HCT116 (cell line): ENCODE data around the gene PSAP. TPM values are rescaled to one million over a fixed set of nuclear protein-coding genes. Genes with fewer than 3 reads are reported as not detected.

ENCODE experiments used
- ATAC-seq: fragments of 200-7000 bp; cut with Tn5 transposase; 2 replicates; pipeline ENCODE4 v1.9.1; 2020; ENCODE audit warnings: mild to moderate bottlenecking, moderate library complexity
- BruUV-seq: library from RNA; stranded (reverse); fragments of 400-500 nt; replicated peaks from 2 replicates; lab custom pipeline; 2021; lab: Mats Ljungman, UMichigan
- CTCF ChIA-PET: fragments of 300-600 bp; sonication (Branson Sonifier 250); formaldehyde crosslinking; loops from one replicate; lab custom pipeline; 2021; ENCODE audit warnings: antibody characterized with exemption; lab: Charles Lee
- POLR2A ChIA-PET: fragments of 300-600, 350-600 bp; sonication (Branson Sonifier 250); formaldehyde crosslinking; loops from one replicate; lab custom pipeline; 2021; ENCODE audit warnings: antibody characterized with exemption; lab: Charles Lee
- RAD21 ChIA-PET, 2 experiments: fragments of 300-600 bp; sonication (Branson Sonifier 250); formaldehyde crosslinking; loops; one replicate each; lab custom pipeline; 2023; ENCODE audit warnings: low total read pairs in 2 of 2; ENCODE audit not compliant: uncharacterized antibody in 2 of 2, unreplicated experiment in 2 of 2, low non-redundant PET in 1 of 2; lab: Charles Lee
- DNase-seq: peaks from one replicate; pipeline ENCODE4 v3.0.0-alpha.2; 2010; ENCODE audit warnings: low read depth, low spot score
- H2AFZ ChIP-seq: fragments of 200-600 bp; shearing (Covaris generic), sonication (generic); 2 replicates; pipeline ENCODE4 v1.6.1; 2017; ENCODE audit warnings: low read depth, mixed run types, mixed read lengths, antibody characterized with exemption, low read length; ENCODE audit not compliant: poor library complexity, severe bottlenecking
- H3K27ac ChIP-seq: 2 replicates; pipeline ENCODE4 v1.5.1; 2012; ENCODE audit warnings: low read depth, low read length
- H3K27me3 ChIP-seq: fragments of 200-600 bp; sonication (generic); 2 replicates; pipeline ENCODE4 v1.6.1; 2016; ENCODE audit warnings: mixed run types, low read length, mixed read lengths; ENCODE audit not compliant: insufficient read depth
- H3K36me3 ChIP-seq, 2 experiments: fragments of 200-500 bp in 1 of 2; fragments of 200-600 bp in 1 of 2; sonication (Bioruptor generic) in 1 of 2; sonication (generic) in 1 of 2; 2 replicates each; pipeline versions ENCODE4 v1.5.1 to v1.6.1; 2014 to 2016; ENCODE audit warnings: low read length in 2 of 2, inconsistent platforms in 1 of 2, mixed read lengths in 1 of 2, mixed run types in 1 of 2; ENCODE audit not compliant: insufficient read depth in 2 of 2, control insufficient read depth in 1 of 2
- H3K4me1 ChIP-seq, 2 experiments: fragments of 200-600 bp in 1 of 2; sonication (generic) in 1 of 2; 2 replicates each; pipeline versions ENCODE4 v1.5.1 to v1.6.1; 2012 to 2017; ENCODE audit warnings: low read length in 2 of 2, inconsistent platforms in 1 of 2, mild to moderate bottlenecking in 1 of 2, mixed read lengths in 1 of 2, mixed run types in 1 of 2, moderate library complexity in 1 of 2; ENCODE audit not compliant: insufficient read depth in 2 of 2, control insufficient read depth in 1 of 2
- H3K4me2 ChIP-seq: fragments of 200-600 bp; sonication (generic); 2 replicates; pipeline ENCODE4 v1.6.1; 2017; ENCODE audit warnings: mixed run types, low read length, mixed read lengths
- H3K4me3 ChIP-seq, 2 experiments: fragments of 200-600 bp in 1 of 2; sonication (generic) in 1 of 2; replicated peaks in 1 of 2; 2 replicates each; pipeline ENCODE4 v1.5.1; 2011 to 2016; ENCODE audit warnings: low read length in 2 of 2, control low read depth in 1 of 2, low read depth in 1 of 2, mild to moderate bottlenecking in 1 of 2, mixed read lengths in 1 of 2, mixed run types in 1 of 2
- H3K79me2 ChIP-seq: fragments of 200-600 bp; sonication (generic); 2 replicates; pipeline ENCODE4 v1.6.1; 2017; ENCODE audit warnings: mild to moderate bottlenecking, mixed run types, low read length, moderate library complexity, mixed read lengths; ENCODE audit not compliant: insufficient read depth
- H3K9ac ChIP-seq: fragments of 200-600 bp; sonication (generic); 2 replicates; pipeline ENCODE4 v1.6.1; 2016; ENCODE audit warnings: low read length, mixed read lengths
- H3K9me2 ChIP-seq: fragments of 200-600 bp; sonication (generic), shearing (Covaris generic); 2 replicates; pipeline ENCODE4 v1.6.1; 2017; ENCODE audit warnings: mixed run types, mild to moderate bottlenecking, moderate library complexity; ENCODE audit not compliant: insufficient read depth
- H3K9me3 ChIP-seq, 2 experiments: fragments of 200-500 bp in 1 of 2; fragments of 200-600 bp in 1 of 2; sonication (Bioruptor generic) in 1 of 2; sonication (generic) in 1 of 2; 2 replicates each; pipeline ENCODE4 v1.6.1; 2014 to 2017; ENCODE audit warnings: low read length in 2 of 2, mixed read lengths in 2 of 2, inconsistent platforms in 1 of 2, low read depth in 1 of 2, mild to moderate bottlenecking in 1 of 2, mixed run types in 1 of 2, moderate library complexity in 1 of 2; ENCODE audit not compliant: control insufficient read depth in 1 of 2, insufficient read depth in 1 of 2
- H4K20me1 ChIP-seq: fragments of 200-600 bp; sonication (generic), shearing (Covaris generic); 2 replicates; pipeline ENCODE4 v1.6.1; 2017; ENCODE audit warnings: mixed run types, mild to moderate bottlenecking, moderate library complexity; ENCODE audit not compliant: insufficient read depth
- CBX3 ChIP-seq: IDR thresholded peaks from 2 replicates; pipeline ENCODE4 v1.6.1; 2012; ENCODE audit warnings: low read depth
- CEBPB ChIP-seq: IDR thresholded peaks from 2 replicates; pipeline ENCODE4 v1.6.1; 2012; ENCODE audit warnings: low read depth
- EZH2phosphoT487 ChIP-seq: fragments of 200-600 bp; IDR thresholded peaks from 2 replicates; pipeline ENCODE4 v1.6.1; 2018; ENCODE audit warnings: antibody characterized with exemption, borderline replicate concordance
- RAD21 ChIP-seq: IDR thresholded peaks from 2 replicates; pipeline ENCODE4 v1.6.1; 2012; ENCODE audit warnings: low read depth, mild to moderate bottlenecking
- SP1 ChIP-seq: IDR thresholded peaks from 2 replicates; pipeline ENCODE4 v1.6.1; 2012; ENCODE audit warnings: low read depth
- intact Hi-C: fragments of 100-400 bp; cut with micrococcal nuclease; formaldehyde crosslinking; loops from 2 replicates; pipeline ENCODE4 v1.10.0; 2022
- total RNA-seq: library from RNA; stranded (reverse); gene quantifications from one replicate; pipeline ENCODE4 v1.2.1, GENCODE V29; 2021; ENCODE audit not compliant: unreplicated experiment
- TF ChIP-seq, protein P1 (sequence below): IDR thresholded peaks from 2 replicates; pipeline ENCODE4 v1.6.1; 2012
- TF ChIP-seq, protein P2 (sequence below), 3 experiments: fragments of 200-600 bp in 1 of 3; sonication (generic) in 1 of 3; IDR thresholded peaks in 2 of 3; conservative IDR thresholded peaks in 1 of 3; 2 replicates each; pipeline ENCODE4 v1.5.1; 2012 to 2017; ENCODE audit warnings: low read depth in 2 of 3, low read length in 2 of 3, antibody characterized with exemption in 1 of 3, borderline replicate concordance in 1 of 3, control low read depth in 1 of 3, mild to moderate bottlenecking in 1 of 3, mixed read lengths in 1 of 3, mixed run types in 1 of 3, moderate library complexity in 1 of 3; ENCODE audit not compliant: insufficient read depth in 1 of 3

Gene PSAP
- total RNA-seq, 1 experiment from 2014 or later: 444 TPM

DNA sequence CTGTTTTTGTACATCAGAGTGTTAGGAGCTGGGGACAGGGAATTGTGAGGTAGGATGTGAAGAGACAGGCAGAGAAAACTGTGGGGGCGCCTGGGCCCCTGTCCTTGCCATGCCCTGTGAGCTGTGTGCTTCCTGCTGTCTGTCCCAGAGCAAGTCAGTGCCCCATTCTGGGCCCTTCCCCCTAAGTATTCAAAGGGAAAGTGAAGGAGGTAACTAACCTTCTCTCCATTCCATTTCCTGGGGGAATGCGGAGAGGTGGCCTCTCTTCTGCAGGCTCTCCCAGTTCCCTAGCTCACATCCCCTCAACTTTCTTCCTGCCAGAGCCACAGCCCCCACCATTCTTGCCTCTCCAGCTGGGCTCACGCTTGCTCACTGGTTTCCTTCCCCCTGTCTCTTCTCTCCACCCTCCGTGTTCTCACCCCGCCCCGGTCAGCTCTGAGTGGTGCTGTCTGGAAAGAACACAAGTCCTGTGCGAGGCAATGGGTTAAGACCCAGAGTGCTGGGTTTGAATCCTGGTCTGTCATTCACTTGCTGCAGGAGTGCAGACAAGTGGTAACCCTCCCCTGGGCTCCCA is 68.0 kb downstream of the PSAP start:
- DNase-seq (no peak), ATAC-seq (no peak)
- CTCF ChIA-PET: no interaction called here
- no peaks in the 10 kb centered on the region for H3K4me1 ChIP-seq
- H3K9me2 ChIP-seq: no peaks in the 10 kb centered on the region
- H4K20me1 ChIP-seq: no peaks in the 10 kb centered on the region
- POLR2A ChIA-PET: no interaction called here
- no peak overlapping the region for H3K9ac ChIP-seq
- TF ChIP-seq, protein P1, sequence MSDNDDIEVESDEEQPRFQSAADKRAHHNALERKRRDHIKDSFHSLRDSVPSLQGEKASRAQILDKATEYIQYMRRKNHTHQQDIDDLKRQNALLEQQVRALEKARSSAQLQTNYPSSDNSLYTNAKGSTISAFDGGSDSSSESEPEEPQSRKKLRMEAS: no peak
- TF ChIP-seq EZH2phosphoT487: no peak
- no peak for TF ChIP-seq RAD21
- TF ChIP-seq CEBPB: no peak
- TF ChIP-seq, protein P2, sequence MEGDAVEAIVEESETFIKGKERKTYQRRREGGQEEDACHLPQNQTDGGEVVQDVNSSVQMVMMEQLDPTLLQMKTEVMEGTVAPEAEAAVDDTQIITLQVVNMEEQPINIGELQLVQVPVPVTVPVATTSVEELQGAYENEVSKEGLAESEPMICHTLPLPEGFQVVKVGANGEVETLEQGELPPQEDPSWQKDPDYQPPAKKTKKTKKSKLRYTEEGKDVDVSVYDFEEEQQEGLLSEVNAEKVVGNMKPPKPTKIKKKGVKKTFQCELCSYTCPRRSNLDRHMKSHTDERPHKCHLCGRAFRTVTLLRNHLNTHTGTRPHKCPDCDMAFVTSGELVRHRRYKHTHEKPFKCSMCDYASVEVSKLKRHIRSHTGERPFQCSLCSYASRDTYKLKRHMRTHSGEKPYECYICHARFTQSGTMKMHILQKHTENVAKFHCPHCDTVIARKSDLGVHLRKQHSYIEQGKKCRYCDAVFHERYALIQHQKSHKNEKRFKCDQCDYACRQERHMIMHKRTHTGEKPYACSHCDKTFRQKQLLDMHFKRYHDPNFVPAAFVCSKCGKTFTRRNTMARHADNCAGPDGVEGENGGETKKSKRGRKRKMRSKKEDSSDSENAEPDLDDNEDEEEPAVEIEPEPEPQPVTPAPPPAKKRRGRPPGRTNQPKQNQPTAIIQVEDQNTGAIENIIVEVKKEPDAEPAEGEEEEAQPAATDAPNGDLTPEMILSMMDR (IDR thresholded peaks at IDR 0.05 in 2 of 3, conservative IDR thresholded peaks at IDR 0.05 in 1 of 3; ENCODE audit: borderline replicate concordance in 1 of 3, insufficient read depth in 1 of 3, low read depth in 2 of 3, low read length in 2 of 3): no peak
- no peak for TF ChIP-seq SP1
- TF ChIP-seq CBX3: no peak
- intact Hi-C loops: no loop called here
- H3K4me2 ChIP-seq: no peak overlapping the region
- H3K9me3 ChIP-seq: no peaks in the 10 kb centered on the region
- no TSS peak for BruUV-seq
- H3K36me3 ChIP-seq: no peaks in the 10 kb centered on the region
- H3K27me3 ChIP-seq: no peaks in the 10 kb centered on the region
- no peak overlapping the region for H2AFZ ChIP-seq
- H3K4me3 ChIP-seq: no peak overlapping the region
- no peaks in the 10 kb centered on the region for H3K79me2 ChIP-seq
- no peak overlapping the region for H3K27ac ChIP-seq
- RAD21 ChIA-PET: no interaction called here
